ENCODE measurements around the gene MXRA7.
"Not testable (repeated sequence)": the region's sequence is repeated elsewhere in the genome, so short reads cannot be mapped to it uniquely, and the experiment has no call there.

The MXRA7 gene

DNA sequence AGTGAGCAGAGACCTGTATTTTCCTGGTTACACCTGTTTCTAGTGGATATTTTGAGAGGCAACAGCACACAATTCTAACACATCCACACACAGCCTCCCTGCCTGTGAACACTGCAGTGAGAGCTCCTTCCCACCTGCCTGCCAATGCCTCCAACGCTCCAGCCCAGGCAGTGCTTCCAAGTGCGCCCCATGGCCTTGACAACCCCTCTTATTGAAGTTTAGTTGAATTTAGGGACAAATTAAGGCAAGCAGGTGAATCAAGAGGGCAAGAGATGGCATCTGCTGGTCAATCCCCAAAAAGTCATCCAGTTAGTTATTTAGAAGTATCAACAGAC, 4.7 kb upstream of the MXRA7 start:
- Mint-ChIP-seq H3K4me1 (peaks cover 21 to 31% of the 10 kb centered on the region in 2 donors), H3K27ac (peak overlapping the region; percentile 37), H3K27me3 (no peaks in the 10 kb centered on the region), H3K36me3 (peaks cover 38 to 44% of the 10 kb centered on the region in 2 donors), H3K9me3 (no peaks in the 10 kb centered on the region), H3K4me3 (no peak overlapping the region)
- no peak for ATAC-seq (replicated peaks)
- no peak for DNase-seq

GRCh38 chr17:76714822-76715495, 4.2 kb upstream of the MXRA7 start:
- ATAC-seq (replicated peaks): peak; percentile 64 to 72
- DNase-seq: peak; percentile 32
- H3K9me3 Mint-ChIP-seq: no peaks in the 10 kb centered on the region
- H3K27ac Mint-ChIP-seq: peak overlapping the region; percentile 61
- no peaks in the 10 kb centered on the region for H3K27me3 Mint-ChIP-seq
- H3K4me1 Mint-ChIP-seq: peaks cover 21 to 30% of the 10 kb centered on the region in 2 donors
- H3K36me3 Mint-ChIP-seq: peaks cover 35 to 39% of the 10 kb centered on the region in 2 donors
- peak overlapping the region; percentile 33 to 35 for H3K4me3 Mint-ChIP-seq

- Mint-ChIP-seq H3K27ac (no peak overlapping the region), H3K4me3 (no peak overlapping the region), H3K36me3 (peaks cover 33 to 38% of the 10 kb centered on the region in 2 donors), H3K27me3 (no peaks in the 10 kb centered on the region), H3K9me3 (no peaks in the 10 kb centered on the region), H3K4me1 (peaks cover 21 to 30% of the 10 kb centered on the region in 2 donors)
- ATAC-seq (replicated peaks): no peak
- DNase-seq: no peak
These were observed 3.6 kb upstream of the MXRA7 start for GRCh38 chr17:76714336-76714735.

GRCh38 chr17:76713765-76714164, 3.0 kb upstream of the MXRA7 start:
- Mint-ChIP-seq H3K27ac (no peak overlapping the region), H3K4me3 (no peak overlapping the region), H3K36me3 (peaks cover 30 to 35% of the 10 kb centered on the region in 2 donors), H3K27me3 (no peaks in the 10 kb centered on the region), H3K9me3 (no peaks in the 10 kb centered on the region), H3K4me1 (peaks cover 21 to 30% of the 10 kb centered on the region in 2 donors)
- no peak for DNase-seq
- no peak for ATAC-seq (replicated peaks)

DNA sequence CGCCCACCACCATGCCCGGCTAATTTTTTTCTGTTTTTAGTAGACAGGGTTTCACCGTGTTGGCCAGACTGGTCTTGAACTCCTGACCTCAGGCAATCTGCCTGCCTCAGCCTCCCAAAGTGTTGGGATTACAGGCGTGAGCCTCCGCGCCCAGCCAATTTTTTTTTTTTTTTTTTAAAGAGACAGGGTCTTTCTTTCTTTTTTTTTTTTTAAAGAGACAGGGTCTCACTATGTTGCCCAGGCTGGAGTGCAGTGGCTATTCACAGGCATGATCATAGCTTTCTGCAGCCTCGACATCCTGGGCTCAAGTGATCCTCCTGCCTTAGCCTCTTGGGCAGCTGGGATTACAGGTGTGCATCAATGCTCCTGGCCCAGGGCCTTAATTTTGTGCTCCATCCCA, 1.6 kb upstream of the MXRA7 start:
- not testable (repeated sequence) for H3K9me3 Mint-ChIP-seq; DNase-seq; ATAC-seq (replicated peaks); H3K27ac Mint-ChIP-seq; H3K27me3 Mint-ChIP-seq; H3K4me3 Mint-ChIP-seq
- Mint-ChIP-seq H3K36me3 (peaks cover 25 to 32% of the 10 kb centered on the region in 2 donors), H3K4me1 (peaks cover 21 to 30% of the 10 kb centered on the region in 2 donors)

DNA sequence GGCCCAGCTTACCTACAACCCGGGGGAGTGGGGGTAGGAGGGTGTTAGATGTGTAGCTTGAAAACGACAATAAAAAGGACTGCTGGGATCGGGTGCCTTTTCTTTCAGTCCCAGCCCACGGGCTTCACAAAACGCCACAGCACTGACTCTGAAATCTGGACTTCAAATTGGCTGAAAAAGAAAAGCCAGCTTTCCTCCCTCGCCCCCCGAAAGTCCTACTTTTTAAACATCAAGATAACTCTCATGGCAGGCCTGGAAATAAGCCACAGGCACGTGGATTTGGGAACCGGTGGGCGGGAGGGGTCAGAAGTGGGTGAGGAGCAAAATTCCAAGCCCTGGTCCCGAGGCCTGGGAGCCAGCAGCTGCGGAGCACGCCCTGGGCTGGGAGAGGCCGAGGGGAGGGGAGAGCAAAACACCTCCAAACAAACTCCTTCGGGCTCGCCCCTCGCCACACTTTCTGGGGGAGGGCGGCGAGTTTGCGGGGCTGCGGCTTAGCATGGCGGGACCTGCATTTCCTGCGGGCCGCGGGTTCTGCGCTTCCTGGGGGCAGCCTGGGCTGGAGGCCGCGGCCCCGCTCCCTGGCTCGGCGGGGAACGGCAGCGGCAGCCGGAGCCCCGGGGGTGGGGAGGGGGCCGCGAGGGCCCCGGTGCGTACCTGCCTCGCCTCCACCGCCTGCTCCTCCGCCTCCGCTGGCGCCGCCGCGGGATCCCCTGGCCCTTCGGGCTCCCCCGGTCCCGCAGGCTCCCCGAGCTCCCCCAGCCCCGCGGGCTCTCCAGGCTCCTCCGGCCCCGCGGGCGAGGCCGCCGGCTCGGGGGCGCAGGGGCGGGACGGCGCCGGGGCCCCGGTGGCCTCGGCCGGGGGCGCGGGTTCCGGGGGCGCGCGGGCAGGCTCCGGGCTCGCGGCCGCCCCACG, 558 bp downstream of the MXRA7 start:
- not testable (repeated sequence) for DNase-seq
- H3K4me3 Mint-ChIP-seq: peak overlapping the region; percentile 60 to 61

DNA sequence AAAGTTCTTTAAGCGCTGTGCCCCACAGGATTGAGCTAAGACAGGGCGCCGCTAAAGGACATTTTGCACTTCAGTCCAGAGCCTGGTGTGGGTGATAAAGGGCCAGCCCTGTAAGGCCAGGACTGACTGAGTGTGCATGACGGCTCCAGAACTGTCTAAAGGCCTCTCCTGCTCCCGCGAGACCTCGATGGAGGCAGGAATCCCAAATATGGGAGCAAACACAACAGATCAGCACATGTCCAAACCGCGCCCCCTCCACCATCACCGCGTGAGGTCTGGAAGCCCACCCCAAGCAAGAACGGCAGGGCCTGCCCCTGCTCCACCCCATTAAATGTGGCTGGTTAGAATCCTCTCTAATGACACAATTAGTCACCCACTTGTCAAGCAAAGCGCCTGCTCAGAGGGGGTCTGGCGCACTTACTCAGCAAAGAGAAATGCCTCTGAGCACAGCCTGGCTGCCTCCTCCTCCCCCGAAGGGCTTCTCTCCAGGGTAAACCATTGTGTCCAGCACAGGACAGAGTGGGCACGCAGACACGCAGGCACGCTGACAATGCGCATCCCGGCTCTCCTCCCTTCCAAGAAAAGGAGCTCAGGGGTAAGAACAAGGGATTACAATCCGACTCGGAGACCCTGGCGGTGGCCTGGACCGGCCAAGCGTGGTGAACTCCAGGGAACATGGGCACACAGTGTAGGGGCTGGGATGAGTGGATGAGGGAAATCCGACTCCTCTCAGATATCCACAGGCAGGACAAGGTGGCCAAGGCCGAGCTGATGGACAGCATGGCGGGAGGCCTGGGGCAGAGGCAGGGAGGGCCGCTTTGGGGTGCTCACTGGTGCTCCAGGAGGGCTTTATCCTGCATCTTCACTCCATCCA, 1.5 kb downstream of the MXRA7 start:
- no peaks in the 10 kb centered on the region for H3K27me3 Mint-ChIP-seq
- no peak overlapping the region for H3K27ac Mint-ChIP-seq
- H3K4me1 Mint-ChIP-seq: peaks cover 2 to 7% of the 10 kb centered on the region in 2 donors
- H3K4me3 Mint-ChIP-seq: peak overlapping the region; percentile 60 to 61
- no peaks in the 10 kb centered on the region for H3K9me3 Mint-ChIP-seq
- ATAC-seq (replicated peaks) (no peak), DNase-seq (no peak)
- peaks cover 10 to 13% of the 10 kb centered on the region in 2 donors for H3K36me3 Mint-ChIP-seq

More for the DNA sequence above, 558 bp downstream of the MXRA7 start:
- not testable (repeated sequence) for H3K9me3 Mint-ChIP-seq, H3K27me3 Mint-ChIP-seq
- Mint-ChIP-seq H3K27ac (peak overlapping the region; percentile 14), H3K36me3 (peaks cover 14 to 17% of the 10 kb centered on the region in 2 donors), H3K4me1 (peaks cover 6 to 16% of the 10 kb centered on the region in 2 donors)
- peak; percentile 36 to 37 for ATAC-seq (replicated peaks)

DNA sequence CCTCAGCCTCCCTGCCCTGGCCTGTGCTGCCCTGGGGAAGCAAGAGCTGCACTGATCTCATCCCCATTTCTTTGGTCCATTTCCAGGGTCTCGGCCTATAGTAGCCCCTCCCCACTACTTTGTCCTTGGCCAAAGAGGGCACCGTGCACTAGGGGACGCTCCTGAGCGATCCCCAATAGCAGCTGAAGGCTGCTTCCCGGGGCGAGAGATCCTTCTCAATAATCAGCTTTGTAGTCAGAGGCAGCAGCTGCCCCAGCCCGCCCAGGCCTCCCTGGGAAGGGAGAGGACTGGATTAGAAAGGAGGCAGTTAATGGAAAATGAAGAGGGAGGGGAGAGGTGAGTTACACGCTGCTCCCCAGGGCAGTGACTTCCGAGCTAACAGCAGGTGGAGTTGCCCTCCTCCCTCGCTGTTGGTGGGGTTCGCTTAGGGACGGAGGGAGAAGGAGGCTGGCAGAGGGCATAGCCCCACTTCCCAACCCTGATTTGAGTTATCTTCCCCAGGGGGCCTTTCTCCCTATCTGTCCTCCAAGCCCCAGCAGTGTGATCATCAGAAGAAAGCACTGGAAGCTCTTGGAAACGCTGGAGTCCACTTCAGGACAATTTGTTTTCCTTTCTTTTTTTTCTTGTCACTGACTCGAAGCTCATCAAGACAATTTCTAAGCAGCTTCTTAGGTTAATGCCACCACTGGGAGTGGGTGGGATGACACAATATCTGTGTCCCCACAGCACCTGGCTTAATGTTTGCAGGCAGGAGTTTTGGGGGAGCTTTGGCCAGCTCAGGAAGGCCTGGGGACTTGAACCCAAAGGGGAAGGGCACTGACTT, 2.6 kb downstream of the MXRA7 start:
- no peak overlapping the region for H3K4me3 Mint-ChIP-seq
- peaks cover 2 to 6% of the 10 kb centered on the region in 2 donors for H3K4me1 Mint-ChIP-seq
- DNase-seq (no peak), ATAC-seq (replicated peaks) (no peak)
- H3K36me3 Mint-ChIP-seq: peaks cover 0 to 3% of the 10 kb centered on the region in 2 donors
- H3K27ac Mint-ChIP-seq: no peak overlapping the region
- H3K27me3 Mint-ChIP-seq: no peaks in the 10 kb centered on the region
- no peaks in the 10 kb centered on the region for H3K9me3 Mint-ChIP-seq

DNA sequence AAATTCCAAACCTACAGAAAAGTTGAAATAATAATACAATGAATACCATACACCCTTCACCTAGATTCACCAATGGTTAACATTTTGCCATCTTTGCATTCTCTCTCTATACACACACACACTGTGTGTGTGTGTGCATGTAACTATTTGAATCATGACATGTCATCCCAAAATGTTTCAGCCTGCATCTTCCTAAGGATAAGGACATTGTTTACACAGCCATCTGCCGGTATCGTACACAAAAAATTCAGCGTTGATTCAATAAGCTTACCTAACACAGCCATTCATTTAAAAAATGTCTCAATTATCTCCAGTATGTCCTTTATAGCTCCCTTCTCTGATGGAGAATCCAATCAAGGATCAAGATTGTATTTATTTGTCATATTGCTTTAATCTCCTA, 3.9 kb downstream of the MXRA7 start:
- DNase-seq: no peak
- Mint-ChIP-seq H3K9me3 (no peaks in the 10 kb centered on the region), H3K27ac (no peak overlapping the region), H3K27me3 (no peaks in the 10 kb centered on the region), H3K36me3 (no peaks in the 10 kb centered on the region), H3K4me1 (peaks cover 2 to 6% of the 10 kb centered on the region in 2 donors), H3K4me3 (no peak overlapping the region)
- ATAC-seq (replicated peaks): no peak

GRCh38 chr17:76704805-76705204, 6.0 kb downstream of the MXRA7 start:
- no peak for DNase-seq
- no peak overlapping the region for H3K27ac Mint-ChIP-seq
- no peak overlapping the region for H3K4me3 Mint-ChIP-seq
- ATAC-seq (replicated peaks): no peak
- H3K9me3 Mint-ChIP-seq: no peaks in the 10 kb centered on the region
- H3K36me3 Mint-ChIP-seq: no peaks in the 10 kb centered on the region
- H3K4me1 Mint-ChIP-seq: no peaks in the 10 kb centered on the region
- H3K27me3 Mint-ChIP-seq: no peaks in the 10 kb centered on the region

DNA sequence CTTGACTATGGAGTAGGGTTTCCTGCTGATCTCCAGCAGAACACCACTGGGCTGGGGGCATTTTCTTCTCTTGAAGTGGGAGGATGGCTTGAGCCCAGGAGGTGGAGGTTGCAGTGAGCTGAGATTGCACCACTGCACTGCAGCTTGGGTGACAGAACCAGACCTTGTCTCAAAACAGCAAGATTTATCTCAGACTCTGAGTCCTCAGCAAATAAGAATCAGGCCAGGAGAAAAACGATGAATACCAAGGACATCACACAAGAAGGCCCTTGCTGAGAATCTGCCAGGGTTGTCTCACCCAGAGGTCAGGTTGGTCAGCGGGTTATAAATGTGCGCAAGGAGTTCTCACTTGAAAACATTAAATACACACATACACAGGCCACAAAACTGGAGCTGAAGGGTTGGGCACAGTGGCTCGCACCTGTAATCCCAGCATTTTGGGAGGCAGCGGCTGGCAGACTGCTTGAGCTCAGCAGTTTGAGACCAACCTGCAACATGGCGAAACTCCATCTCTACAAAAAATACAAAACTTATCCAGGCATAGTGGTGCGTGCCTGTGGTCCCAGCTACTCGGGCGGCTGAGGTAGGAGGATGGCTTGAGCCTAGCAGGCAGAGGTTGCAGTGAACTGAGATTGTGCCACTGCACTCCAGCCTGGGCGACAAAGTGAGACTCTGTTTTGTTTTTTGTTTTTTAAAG, 7.7 kb downstream of the MXRA7 start:
- DNase-seq: no peak
- no peaks in the 10 kb centered on the region for H3K9me3 Mint-ChIP-seq
- peaks cover 0 to 10% of the 10 kb centered on the region in 2 donors for H3K27me3 Mint-ChIP-seq
- ATAC-seq (replicated peaks): no peak
- no peak overlapping the region for H3K4me3 Mint-ChIP-seq
- no peak overlapping the region for H3K27ac Mint-ChIP-seq
- no peaks in the 10 kb centered on the region for H3K4me1 Mint-ChIP-seq
- H3K36me3 Mint-ChIP-seq: no peaks in the 10 kb centered on the region

- ATAC-seq (replicated peaks) (no peak), DNase-seq (no peak)
- Mint-ChIP-seq H3K4me1 (peaks cover 8% of the 10 kb centered on the region in 2 donors), H3K9me3 (no peaks in the 10 kb centered on the region), H3K4me3 (no peak overlapping the region), H3K27ac (no peak overlapping the region), H3K27me3 (peaks cover 0 to 18% of the 10 kb centered on the region in 2 donors), H3K36me3 (no peaks in the 10 kb centered on the region)
These were observed 8.7 kb downstream of the MXRA7 start for GRCh38 chr17:76702076-76702475.

DNA sequence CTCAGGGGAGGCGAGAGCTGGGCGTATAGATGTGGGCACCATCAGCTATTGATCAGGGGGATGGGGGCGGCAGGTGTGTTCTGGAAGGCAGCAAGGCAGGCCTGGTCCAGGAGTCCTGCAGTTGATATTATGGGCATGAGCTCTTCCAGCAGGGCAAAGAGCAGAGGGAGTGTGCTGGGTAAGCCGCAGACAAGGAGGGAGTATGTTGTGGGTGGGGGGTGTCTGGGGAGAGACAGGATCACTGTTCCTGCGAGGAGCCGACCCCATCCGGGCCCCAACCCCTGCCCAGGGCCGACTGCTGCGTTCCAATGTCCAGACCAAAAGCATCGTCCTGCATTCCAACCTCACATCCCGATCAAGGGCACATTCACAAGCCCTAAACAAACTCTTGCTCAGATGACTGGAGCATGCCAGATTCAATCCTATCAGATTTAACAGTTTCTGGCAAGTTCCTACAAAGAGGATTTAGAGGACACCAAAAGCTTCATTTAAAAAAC, 9.2 kb downstream of the MXRA7 start:
- Mint-ChIP-seq H3K9me3 (no peaks in the 10 kb centered on the region), H3K4me3 (no peak overlapping the region), H3K4me1 (peaks cover 13 to 14% of the 10 kb centered on the region in 2 donors), H3K27me3 (peaks cover 0 to 22% of the 10 kb centered on the region in 2 donors), H3K36me3 (peaks cover 0 to 2% of the 10 kb centered on the region in 2 donors), H3K27ac (no peak overlapping the region)
- no peak for DNase-seq
- ATAC-seq (replicated peaks): no peak

Data from stimulated activated naive B cell treated with anti-CD40 and anti-IgM and Interleukin-4, amounts not matched to agents 10 μg/mL and 1 μg/mL and 100 μg/mL, for 72 hours (primary cell).